Cardiac fibroblast (primary cell): Measurements from ENCODE around the gene POLR3A.

Experiments used
- DNase-seq, 2 donors: peaks; one replicate each; pipeline versions ENCODE4 v3.0.0 to v3.0.0-alpha.2; 2010; ENCODE audit warnings: low read depth in 2 of 2
- H3K4me3 ChIP-seq, 2 donors: replicated peaks in 1 of 2; 1 replicate in 1 of 2; 2 replicates in 1 of 2; pipeline ENCODE4 v1.5.1; 2011; ENCODE audit warnings: low read depth in 2 of 2, low read length in 2 of 2, mild to moderate bottlenecking in 2 of 2, moderate library complexity in 1 of 2
- TF ChIP-seq, protein P1 (sequence below): IDR thresholded peaks from one replicate; pipeline ENCODE4 v1.5.1; 2011; ENCODE audit warnings: low read depth, mild to moderate bottlenecking, low read length, inconsistent platforms

The POLR3A gene

DNA sequence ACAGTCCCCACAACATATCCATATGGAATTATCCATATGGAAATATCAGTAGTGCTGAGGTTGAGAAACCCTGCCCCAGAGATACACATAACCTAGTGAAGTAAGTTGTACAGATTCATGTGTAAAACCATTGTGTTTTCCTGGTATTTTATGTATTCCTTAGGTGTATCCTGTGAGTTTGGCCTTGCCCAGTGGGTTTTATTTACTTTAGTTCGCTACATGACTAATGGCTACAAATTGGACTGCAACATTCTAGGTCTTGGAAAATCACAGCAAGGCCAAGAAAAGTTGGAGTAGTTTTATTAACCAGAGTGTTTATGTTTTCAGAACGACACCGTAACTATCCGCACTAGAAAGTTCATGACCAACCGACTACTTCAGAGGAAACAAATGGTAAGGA lies 5.7 kb upstream of the POLR3A start:
- TF ChIP-seq, protein P1, sequence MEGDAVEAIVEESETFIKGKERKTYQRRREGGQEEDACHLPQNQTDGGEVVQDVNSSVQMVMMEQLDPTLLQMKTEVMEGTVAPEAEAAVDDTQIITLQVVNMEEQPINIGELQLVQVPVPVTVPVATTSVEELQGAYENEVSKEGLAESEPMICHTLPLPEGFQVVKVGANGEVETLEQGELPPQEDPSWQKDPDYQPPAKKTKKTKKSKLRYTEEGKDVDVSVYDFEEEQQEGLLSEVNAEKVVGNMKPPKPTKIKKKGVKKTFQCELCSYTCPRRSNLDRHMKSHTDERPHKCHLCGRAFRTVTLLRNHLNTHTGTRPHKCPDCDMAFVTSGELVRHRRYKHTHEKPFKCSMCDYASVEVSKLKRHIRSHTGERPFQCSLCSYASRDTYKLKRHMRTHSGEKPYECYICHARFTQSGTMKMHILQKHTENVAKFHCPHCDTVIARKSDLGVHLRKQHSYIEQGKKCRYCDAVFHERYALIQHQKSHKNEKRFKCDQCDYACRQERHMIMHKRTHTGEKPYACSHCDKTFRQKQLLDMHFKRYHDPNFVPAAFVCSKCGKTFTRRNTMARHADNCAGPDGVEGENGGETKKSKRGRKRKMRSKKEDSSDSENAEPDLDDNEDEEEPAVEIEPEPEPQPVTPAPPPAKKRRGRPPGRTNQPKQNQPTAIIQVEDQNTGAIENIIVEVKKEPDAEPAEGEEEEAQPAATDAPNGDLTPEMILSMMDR = no peak
- H3K4me3 ChIP-seq = peak overlapping the region; percentile 77 to 89
- peak in 1 of 2 donors; percentile 24 for DNase-seq

- TF ChIP-seq, protein P1 = no peak
- peak within 1 kb of the TSS; percentile 77 to 89 for H3K4me3 ChIP-seq
- peak; percentile 98 for DNase-seq
Observed at GRCh38 chr10:78033637-78034470, 4.5 kb upstream of the POLR3A start, which contains the start of gene RPS24. RPS24 (plus strand) TSS chr10:78033863; CDS start chr10:78033902, 39 bp downstream.

DNA sequence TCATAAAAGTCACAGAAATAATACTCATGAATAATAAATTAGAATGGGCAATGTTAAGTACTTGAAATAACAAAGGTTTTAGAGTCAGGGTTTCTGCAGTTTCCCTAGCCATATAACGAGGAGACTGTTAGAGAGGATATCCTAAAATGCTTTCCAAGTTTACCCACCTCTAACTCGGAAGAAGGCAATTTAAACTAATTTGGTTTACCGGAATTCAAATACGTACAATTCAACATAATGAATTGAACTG lies 4.0 kb upstream of the POLR3A start:
- DNase-seq = no peak
- TF ChIP-seq, protein P1 = no peak
- H3K4me3 ChIP-seq = peak overlapping the region; percentile 77 to 89

DNA sequence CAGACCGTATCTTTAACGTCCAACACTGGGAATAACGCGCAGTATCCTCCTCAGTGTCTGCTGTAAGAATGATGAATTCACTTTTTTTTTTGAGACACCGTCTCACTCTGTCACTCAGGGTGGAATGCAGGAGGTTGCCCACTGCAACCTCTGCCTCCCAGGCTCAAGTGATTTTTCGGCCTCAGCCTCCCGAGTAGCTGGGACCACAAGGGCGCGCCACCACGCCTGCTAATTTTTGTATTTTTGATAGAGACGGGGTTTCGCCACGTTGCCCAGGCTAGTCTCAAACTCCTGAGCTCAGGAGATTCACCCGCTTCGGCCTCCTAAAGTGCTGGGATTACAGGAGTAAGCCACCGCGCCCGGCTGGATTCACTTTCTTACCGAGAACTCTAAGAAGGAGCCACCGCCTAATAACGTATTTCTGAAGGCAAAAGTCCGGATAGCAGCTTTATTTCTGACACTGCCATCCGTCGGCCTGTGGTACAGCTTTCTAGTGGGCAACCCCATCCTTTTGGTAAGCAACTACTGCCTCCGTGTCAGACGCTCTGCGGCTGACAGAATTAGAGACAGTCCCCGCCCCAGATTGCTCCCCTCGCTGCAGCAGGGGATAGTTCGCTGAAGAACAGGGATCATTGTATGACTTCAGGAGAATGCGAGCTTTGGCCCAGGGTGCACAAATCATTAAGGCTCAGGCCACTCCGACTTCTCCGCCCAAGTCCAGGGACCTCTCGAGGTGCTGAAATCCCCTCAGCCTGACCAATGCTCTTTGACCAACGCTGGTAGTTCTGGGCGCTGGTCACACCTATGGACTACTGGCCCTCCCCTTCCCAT lies 662 bp downstream of the POLR3A start:
- H3K4me3 ChIP-seq = peak overlapping the region; percentile 99 to 100
- TF ChIP-seq, protein P1 = no peak
- peak; percentile 58 to 63 for DNase-seq

GRCh38 chr10:78025685-78026364 lies 3.5 kb downstream of the POLR3A start:
- TF ChIP-seq, protein P1 = no peak
- H3K4me3 ChIP-seq = no peak overlapping the region
- peak in 1 of 2 donors; percentile 84 for DNase-seq

DNA sequence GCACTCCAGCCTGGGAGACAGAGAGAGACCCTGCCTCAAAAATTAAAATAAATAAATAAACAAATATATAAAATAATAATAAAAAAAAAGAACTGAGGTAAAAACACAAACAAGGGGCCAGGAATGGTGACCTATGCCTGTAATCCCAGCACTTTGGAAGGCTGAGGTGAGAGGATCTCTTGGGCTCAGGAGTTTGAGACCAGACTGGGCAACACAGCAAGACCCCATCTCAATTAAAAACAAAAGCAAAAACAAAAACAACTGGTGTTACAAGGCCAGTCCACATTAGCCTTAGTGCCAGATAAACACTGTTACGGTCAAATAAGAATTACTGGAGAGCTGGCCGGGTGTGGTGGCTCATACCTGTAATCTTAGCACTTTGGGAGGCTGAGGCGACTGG lies 5.6 kb downstream of the POLR3A start:
- no peak overlapping the region for H3K4me3 ChIP-seq
- TF ChIP-seq, protein P1 = no peak
- DNase-seq = no peak
